ENCODE results near the gene ZFYVE9. TPM values are rescaled to one million over a fixed set of nuclear protein-coding genes. Genes with fewer than 3 reads are reported as not detected.

ZFYVE9 gene
- total and polyA plus RNA-seq, 2 of the 13 experiments (the other 11 are each of a cell fraction or from before 2014, with no cell fraction given): 9.2 to 19.8 TPM

DNA sequence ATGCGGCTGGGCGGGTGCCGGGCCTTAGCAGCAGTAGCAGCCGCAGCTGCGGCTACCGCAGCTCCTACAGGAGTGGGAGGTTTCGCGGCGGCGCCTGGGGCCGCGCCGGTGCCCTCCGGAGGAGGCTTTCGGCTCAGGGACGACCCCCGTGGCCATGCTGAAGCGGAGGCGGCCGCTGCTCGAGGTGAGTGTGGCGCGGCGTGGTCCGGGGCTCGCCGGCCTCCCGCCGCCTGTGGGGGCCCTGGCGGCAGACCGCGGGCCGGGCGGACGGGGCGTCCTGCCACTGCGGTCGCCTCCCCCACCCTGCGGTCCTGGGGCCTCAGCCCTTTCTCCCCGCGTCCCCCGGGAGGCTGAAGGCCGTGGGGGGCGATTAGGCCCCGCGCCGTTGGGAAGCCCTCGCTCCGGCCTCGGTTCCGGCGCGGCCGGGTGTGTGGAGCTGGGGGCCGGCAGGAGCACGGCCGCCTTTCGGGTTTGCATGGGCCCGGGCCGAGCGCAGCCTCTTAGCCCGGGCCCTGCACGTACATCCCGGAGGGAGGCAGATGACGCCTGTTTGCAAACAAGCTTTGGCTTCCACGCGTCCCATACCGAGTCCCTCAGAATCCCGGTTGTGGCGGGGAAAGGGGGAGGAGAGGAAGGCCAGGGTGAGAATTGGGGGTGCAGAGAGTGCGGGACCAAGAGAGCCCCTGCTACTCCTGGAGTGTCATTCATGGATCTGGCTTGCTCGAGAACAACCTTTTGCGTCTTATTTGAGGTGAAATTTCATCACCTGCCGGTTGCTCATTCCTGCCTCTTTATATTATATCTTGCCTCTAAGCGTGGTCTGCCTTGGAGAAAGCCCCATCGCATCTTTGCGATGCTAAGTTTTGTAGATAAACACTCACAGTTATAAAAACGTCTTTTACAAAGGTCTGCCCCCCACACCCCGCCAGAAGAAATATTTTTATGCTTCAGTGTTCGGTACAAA is 613 bp downstream of the ZFYVE9 start (continued):
- TF ChIP-seq DPF2 (CRISPR knock-in tag; IDR thresholded peaks at IDR 0.05; ENCODE audit: borderline replicate concordance, low read depth) (no peak), PRMT3 (CRISPR knock-in tag; IDR thresholded peaks at IDR 0.05; ENCODE audit: borderline replicate concordance, low read depth) (no peak), GPN1 (CRISPR knock-in tag; IDR thresholded peaks at IDR 0.05; ENCODE audit: borderline replicate concordance) (no peak), MIXL1 (CRISPR knock-in tag; IDR thresholded peaks at IDR 0.05) (no peak), JDP2 (CRISPR knock-in tag; IDR thresholded peaks at IDR 0.05; ENCODE audit: borderline replicate concordance) (no peak), NCOA5 (CRISPR knock-in tag; IDR thresholded peaks at IDR 0.05) (no peak), NONO (IDR thresholded peaks at IDR 0.05) (no peak), NONO (CRISPR knock-in tag; conservative IDR thresholded peaks at IDR 0.05) (peak; percentile 58; the same call in 1 of the 2 replicates), ZNF772 (CRISPR knock-in tag; IDR thresholded peaks at IDR 0.05) (0 out of 2 replicates have a peak, but pooled peaks have one; percentile 35)
- TF ChIP-seq, protein P1, sequence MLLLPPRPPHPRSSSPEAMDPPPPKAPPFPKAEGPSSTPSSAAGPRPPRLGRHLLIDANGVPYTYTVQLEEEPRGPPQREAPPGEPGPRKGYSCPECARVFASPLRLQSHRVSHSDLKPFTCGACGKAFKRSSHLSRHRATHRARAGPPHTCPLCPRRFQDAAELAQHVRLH (CRISPR knock-in tag; IDR thresholded peaks at IDR 0.05; ENCODE audit: borderline replicate concordance, low read depth): no peak
- TF ChIP-seq, protein P2, sequence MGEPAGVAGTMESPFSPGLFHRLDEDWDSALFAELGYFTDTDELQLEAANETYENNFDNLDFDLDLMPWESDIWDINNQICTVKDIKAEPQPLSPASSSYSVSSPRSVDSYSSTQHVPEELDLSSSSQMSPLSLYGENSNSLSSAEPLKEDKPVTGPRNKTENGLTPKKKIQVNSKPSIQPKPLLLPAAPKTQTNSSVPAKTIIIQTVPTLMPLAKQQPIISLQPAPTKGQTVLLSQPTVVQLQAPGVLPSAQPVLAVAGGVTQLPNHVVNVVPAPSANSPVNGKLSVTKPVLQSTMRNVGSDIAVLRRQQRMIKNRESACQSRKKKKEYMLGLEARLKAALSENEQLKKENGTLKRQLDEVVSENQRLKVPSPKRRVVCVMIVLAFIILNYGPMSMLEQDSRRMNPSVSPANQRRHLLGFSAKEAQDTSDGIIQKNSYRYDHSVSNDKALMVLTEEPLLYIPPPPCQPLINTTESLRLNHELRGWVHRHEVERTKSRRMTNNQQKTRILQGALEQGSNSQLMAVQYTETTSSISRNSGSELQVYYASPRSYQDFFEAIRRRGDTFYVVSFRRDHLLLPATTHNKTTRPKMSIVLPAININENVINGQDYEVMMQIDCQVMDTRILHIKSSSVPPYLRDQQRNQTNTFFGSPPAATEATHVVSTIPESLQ (CRISPR knock-in tag; conservative IDR thresholded peaks at IDR 0.05): no peak
- TF ChIP-seq, protein P3, sequence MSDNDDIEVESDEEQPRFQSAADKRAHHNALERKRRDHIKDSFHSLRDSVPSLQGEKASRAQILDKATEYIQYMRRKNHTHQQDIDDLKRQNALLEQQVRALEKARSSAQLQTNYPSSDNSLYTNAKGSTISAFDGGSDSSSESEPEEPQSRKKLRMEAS (IDR thresholded peaks at IDR 0.05): no peak; the same call in 1 of the 2 replicates
- TF ChIP-seq, protein P4, sequence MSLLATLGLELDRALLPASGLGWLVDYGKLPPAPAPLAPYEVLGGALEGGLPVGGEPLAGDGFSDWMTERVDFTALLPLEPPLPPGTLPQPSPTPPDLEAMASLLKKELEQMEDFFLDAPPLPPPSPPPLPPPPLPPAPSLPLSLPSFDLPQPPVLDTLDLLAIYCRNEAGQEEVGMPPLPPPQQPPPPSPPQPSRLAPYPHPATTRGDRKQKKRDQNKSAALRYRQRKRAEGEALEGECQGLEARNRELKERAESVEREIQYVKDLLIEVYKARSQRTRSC (CRISPR knock-in tag; IDR thresholded peaks at IDR 0.05; ENCODE audit: low read depth): no peak
- TF ChIP-seq, protein P5, sequence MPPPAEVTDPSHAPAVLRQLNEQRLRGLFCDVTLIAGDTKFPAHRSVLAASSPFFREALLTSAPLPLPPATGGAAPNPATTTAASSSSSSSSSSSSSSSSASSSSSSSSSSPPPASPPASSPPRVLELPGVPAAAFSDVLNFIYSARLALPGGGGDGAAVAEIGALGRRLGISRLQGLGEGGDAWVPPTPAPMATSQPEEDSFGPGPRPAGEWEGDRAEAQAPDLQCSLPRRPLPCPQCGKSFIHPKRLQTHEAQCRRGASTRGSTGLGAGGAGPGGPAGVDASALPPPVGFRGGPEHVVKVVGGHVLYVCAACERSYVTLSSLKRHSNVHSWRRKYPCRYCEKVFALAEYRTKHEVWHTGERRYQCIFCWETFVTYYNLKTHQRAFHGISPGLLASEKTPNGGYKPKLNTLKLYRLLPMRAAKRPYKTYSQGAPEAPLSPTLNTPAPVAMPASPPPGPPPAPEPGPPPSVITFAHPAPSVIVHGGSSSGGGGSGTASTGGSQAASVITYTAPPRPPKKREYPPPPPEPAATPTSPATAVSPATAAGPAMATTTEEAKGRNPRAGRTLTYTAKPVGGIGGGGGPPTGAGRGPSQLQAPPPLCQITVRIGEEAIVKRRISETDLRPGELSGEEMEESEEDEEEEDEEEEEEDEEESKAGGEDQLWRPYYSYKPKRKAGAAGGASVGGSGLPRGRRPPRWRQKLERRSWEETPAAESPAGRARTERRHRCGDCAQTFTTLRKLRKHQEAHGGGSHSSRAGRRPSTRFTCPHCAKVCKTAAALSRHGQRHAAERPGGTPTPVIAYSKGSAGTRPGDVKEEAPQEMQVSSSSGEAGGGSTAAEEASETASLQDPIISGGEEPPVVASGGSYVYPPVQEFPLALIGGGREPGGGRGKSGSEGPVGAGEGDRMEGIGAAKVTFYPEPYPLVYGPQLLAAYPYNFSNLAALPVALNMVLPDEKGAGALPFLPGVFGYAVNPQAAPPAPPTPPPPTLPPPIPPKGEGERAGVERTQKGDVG (CRISPR knock-in tag; IDR thresholded peaks at IDR 0.05; ENCODE audit: borderline replicate concordance): no peak
- TF ChIP-seq, protein P6, sequence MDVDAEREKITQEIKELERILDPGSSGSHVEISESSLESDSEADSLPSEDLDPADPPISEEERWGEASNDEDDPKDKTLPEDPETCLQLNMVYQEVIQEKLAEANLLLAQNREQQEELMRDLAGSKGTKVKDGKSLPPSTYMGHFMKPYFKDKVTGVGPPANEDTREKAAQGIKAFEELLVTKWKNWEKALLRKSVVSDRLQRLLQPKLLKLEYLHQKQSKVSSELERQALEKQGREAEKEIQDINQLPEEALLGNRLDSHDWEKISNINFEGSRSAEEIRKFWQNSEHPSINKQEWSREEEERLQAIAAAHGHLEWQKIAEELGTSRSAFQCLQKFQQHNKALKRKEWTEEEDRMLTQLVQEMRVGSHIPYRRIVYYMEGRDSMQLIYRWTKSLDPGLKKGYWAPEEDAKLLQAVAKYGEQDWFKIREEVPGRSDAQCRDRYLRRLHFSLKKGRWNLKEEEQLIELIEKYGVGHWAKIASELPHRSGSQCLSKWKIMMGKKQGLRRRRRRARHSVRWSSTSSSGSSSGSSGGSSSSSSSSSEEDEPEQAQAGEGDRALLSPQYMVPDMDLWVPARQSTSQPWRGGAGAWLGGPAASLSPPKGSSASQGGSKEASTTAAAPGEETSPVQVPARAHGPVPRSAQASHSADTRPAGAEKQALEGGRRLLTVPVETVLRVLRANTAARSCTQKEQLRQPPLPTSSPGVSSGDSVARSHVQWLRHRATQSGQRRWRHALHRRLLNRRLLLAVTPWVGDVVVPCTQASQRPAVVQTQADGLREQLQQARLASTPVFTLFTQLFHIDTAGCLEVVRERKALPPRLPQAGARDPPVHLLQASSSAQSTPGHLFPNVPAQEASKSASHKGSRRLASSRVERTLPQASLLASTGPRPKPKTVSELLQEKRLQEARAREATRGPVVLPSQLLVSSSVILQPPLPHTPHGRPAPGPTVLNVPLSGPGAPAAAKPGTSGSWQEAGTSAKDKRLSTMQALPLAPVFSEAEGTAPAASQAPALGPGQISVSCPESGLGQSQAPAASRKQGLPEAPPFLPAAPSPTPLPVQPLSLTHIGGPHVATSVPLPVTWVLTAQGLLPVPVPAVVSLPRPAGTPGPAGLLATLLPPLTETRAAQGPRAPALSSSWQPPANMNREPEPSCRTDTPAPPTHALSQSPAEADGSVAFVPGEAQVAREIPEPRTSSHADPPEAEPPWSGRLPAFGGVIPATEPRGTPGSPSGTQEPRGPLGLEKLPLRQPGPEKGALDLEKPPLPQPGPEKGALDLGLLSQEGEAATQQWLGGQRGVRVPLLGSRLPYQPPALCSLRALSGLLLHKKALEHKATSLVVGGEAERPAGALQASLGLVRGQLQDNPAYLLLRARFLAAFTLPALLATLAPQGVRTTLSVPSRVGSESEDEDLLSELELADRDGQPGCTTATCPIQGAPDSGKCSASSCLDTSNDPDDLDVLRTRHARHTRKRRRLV (CRISPR knock-in tag; IDR thresholded peaks at IDR 0.05): no peak

All from HepG2 (cell line).